Keratinocyte (primary cell): ENCODE results near the gene SIAE. TPM values are rescaled to one million over a fixed set of nuclear protein-coding genes. Genes with fewer than 3 reads are reported as not detected.

ENCODE experiments used
- DNase-seq: peaks from one replicate; pipeline ENCODE4 v3.0.0-alpha.2; 2011; ENCODE audit warnings: low read depth, missing footprints, low spot score
- FAIRE-seq: peaks from 2 replicates; lab custom pipeline; 2011; peaks lifted over from hg19 to GRCh38; lab: Jason Lieb, UNC
- H2AFZ ChIP-seq: 2 replicates; pipeline ENCODE4 v1.6.0; 2012; ENCODE audit warnings: low read length, control low read depth, inconsistent platforms; ENCODE audit not compliant: control insufficient read depth
- H3K27ac ChIP-seq: 2 replicates; pipeline ENCODE4 v1.5.1; 2011; ENCODE audit warnings: low read length; ENCODE audit not compliant: control insufficient read depth, insufficient read depth
- H3K27me3 ChIP-seq: 3 replicates; pipeline ENCODE4 v1.6.0; 2011; ENCODE audit warnings: low read length; ENCODE audit not compliant: control insufficient read depth, insufficient read depth; ENCODE audit errors: extremely low read depth
- H3K36me3 ChIP-seq, 2 experiments: 2 replicates in 1 of 2; 3 replicates in 1 of 2; pipeline ENCODE4 v1.5.1; 2011; ENCODE audit warnings: low read length in 2 of 2, mild to moderate bottlenecking in 1 of 2; ENCODE audit not compliant: control insufficient read depth in 2 of 2, insufficient read depth in 2 of 2; ENCODE audit errors: extremely low read depth in 1 of 2
- H3K4me1 ChIP-seq: 3 replicates; pipeline ENCODE4 v1.5.1; 2011; ENCODE audit warnings: low read length; ENCODE audit not compliant: control insufficient read depth, insufficient read depth; ENCODE audit errors: extremely low read depth
- H3K4me2 ChIP-seq: 3 replicates; pipeline ENCODE4 v1.6.0; 2011; ENCODE audit warnings: low read depth, low read length; ENCODE audit not compliant: control insufficient read depth, insufficient read depth; ENCODE audit errors: extremely low read depth
- H3K4me3 ChIP-seq, 3 experiments: fragments of 200-600 bp in 1 of 3; sonication (generic) in 1 of 3; 2 replicates in 2 of 3; 3 replicates in 1 of 3; pipeline ENCODE4 v1.5.1; 2011 to 2016; ENCODE audit warnings: low read length in 3 of 3, mild to moderate bottlenecking in 3 of 3, control low read depth in 2 of 3, inconsistent platforms in 1 of 3, low read depth in 1 of 3, mixed read lengths in 1 of 3, mixed run types in 1 of 3, moderate library complexity in 1 of 3; ENCODE audit not compliant: control insufficient read depth in 2 of 3, insufficient read depth in 2 of 3; ENCODE audit errors: extremely low read depth in 1 of 3
- H3K79me2 ChIP-seq: 2 replicates; pipeline ENCODE4 v1.6.0; 2012; ENCODE audit warnings: low read length; ENCODE audit not compliant: control insufficient read depth, insufficient read depth
- H3K9ac ChIP-seq: 3 replicates; pipeline ENCODE4 v1.6.0; 2011; ENCODE audit warnings: low read length; ENCODE audit not compliant: control insufficient read depth, insufficient read depth; ENCODE audit errors: extremely low read depth
- H3K9me1 ChIP-seq: 3 replicates; pipeline ENCODE4 v1.6.0; 2011; ENCODE audit warnings: low read length; ENCODE audit not compliant: control insufficient read depth, insufficient read depth; ENCODE audit errors: extremely low read depth
- H3K9me3 ChIP-seq: 2 replicates; pipeline ENCODE4 v1.5.1; 2012; ENCODE audit warnings: low read depth, low read length; ENCODE audit not compliant: control insufficient read depth
- H4K20me1 ChIP-seq: 3 replicates; pipeline ENCODE4 v1.6.0; 2011; ENCODE audit warnings: low read length; ENCODE audit not compliant: control insufficient read depth, insufficient read depth; ENCODE audit errors: extremely low read depth
- EZH2 ChIP-seq: IDR thresholded peaks from one replicate; pipeline ENCODE4 v1.6.1; 2012; ENCODE audit warnings: inconsistent platforms, mild to moderate bottlenecking, low read length, moderate library complexity
- dilution Hi-C: fragments of 300-500 bp; cut with MboI; formaldehyde crosslinking; loops from one replicate; pipeline ENCODE4 v1.7.0; 2020; ENCODE audit warnings: low sequenced_read_pairs; ENCODE audit not compliant: extremely low pct_ligation_motif_present
- polyA plus RNA-seq, 5 experiments: library from polyadenylated mRNA; depleted of rRNA in 3 of 5; stranded (reverse) in 3 of 5; stranded (forward) in 1 of 5; unstranded in 1 of 5; fragments of >200 nt; gene quantifications; 1 replicate in 1 of 5; 2 replicates in 3 of 5; 3 replicates in 1 of 5; pipeline versions ENCODE4 v1.2.1 to v1.2.3, GENCODE V29; 2011 to 2012; ENCODE audit warnings: missing spikeins in 2 of 5, low read depth in 1 of 5, low replicate concordance in 1 of 5
- TF ChIP-seq, protein P1 (sequence below), 3 experiments: IDR thresholded peaks in 1 of 3; conservative IDR thresholded peaks in 1 of 3; optimal IDR thresholded peaks in 1 of 3; 2 replicates in 2 of 3; 3 replicates in 1 of 3; pipeline versions ENCODE3 to v1.5.1; 2011; ENCODE audit warnings: low read length in 3 of 3, mild to moderate bottlenecking in 3 of 3, moderate library complexity in 2 of 3, control low read depth in 1 of 3, inconsistent platforms in 1 of 3; ENCODE audit not compliant: insufficient read depth in 2 of 3; ENCODE audit errors: extremely low read depth in 1 of 3

SIAE gene
- polyA plus RNA-seq, 1 donor (not counting 4 experiments of a cell fraction or from before 2014, with no cell fraction given): 26.6 TPM

DNA sequence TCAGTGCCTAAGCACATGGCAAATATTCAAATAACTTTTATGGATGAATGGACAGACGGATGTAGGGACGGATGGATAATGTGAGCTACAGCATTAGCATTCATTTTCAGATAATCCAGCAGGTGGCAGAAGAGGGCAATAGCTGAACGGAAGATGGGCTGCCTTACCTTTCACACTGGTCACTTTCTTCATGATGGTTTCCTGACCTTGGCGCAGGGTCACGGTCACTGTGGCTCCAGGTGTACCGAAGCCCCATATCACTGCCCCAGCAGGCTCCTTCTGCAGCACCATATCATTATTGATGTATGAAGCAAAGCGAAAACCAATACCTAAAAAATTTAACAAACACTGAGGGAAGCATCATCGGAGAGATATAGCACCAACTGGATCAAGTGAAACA, 4.3 kb downstream of the SIAE start:
- Histone ChIP-seq H3K79me2 (no peaks in the 10 kb centered on the region), H2AFZ (no peak overlapping the region), H4K20me1 (no peaks in the 10 kb centered on the region), H3K4me1 (peaks cover 6% of the 10 kb centered on the region), H3K4me3 (no peak overlapping the region), H3K27me3 (no peaks in the 10 kb centered on the region), H3K9me1 (no peaks in the 10 kb centered on the region), H3K27ac (no peak overlapping the region), H3K4me2 (no peak overlapping the region), H3K36me3 (no peaks in the 10 kb centered on the region), H3K9ac (no peak overlapping the region), H3K9me3 (no peaks in the 10 kb centered on the region)
- peak; percentile 85 for FAIRE-seq
- DNase-seq: no peak
- TF ChIP-seq, protein P1, sequence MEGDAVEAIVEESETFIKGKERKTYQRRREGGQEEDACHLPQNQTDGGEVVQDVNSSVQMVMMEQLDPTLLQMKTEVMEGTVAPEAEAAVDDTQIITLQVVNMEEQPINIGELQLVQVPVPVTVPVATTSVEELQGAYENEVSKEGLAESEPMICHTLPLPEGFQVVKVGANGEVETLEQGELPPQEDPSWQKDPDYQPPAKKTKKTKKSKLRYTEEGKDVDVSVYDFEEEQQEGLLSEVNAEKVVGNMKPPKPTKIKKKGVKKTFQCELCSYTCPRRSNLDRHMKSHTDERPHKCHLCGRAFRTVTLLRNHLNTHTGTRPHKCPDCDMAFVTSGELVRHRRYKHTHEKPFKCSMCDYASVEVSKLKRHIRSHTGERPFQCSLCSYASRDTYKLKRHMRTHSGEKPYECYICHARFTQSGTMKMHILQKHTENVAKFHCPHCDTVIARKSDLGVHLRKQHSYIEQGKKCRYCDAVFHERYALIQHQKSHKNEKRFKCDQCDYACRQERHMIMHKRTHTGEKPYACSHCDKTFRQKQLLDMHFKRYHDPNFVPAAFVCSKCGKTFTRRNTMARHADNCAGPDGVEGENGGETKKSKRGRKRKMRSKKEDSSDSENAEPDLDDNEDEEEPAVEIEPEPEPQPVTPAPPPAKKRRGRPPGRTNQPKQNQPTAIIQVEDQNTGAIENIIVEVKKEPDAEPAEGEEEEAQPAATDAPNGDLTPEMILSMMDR (optimal IDR thresholded peaks at IDR 0.05 in 1 of 3, IDR thresholded peaks at IDR 0.05 in 1 of 3, conservative IDR thresholded peaks at IDR 0.05 in 1 of 3; ENCODE audit: extremely low read depth in 1 of 3, insufficient read depth in 2 of 3, low read length in 3 of 3): peak; percentile 67 to 97 (median 74)
- TF ChIP-seq EZH2: no peak
- dilution Hi-C loops: no loop called here

DNA sequence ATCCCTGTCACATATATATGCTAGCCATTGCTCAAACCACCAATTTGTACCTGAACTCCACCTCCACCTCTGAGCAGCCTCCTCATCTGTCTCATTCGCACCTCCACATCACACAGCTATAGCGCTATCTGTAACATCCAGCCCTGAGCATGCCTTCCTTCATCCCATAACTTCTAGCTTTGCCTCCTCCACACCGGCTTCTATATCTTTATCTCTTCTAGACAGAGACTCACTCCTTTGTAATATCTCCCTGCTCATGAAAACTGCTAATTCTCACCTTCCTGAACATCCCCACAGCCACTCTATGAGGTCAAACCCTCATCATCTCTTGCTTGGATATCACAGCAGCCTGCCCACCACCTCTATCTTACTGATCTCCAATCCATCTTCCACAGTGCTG, 5.9 kb downstream of the SIAE start:
- no peak for FAIRE-seq
- Histone ChIP-seq H2AFZ (no peak overlapping the region), H3K9me3 (no peaks in the 10 kb centered on the region), H3K4me2 (no peak overlapping the region), H3K27ac (no peak overlapping the region), H3K4me1 (peaks cover under 1% of the 10 kb centered on the region), H3K4me3 (no peak overlapping the region), H3K9me1 (no peaks in the 10 kb centered on the region), H3K79me2 (no peaks in the 10 kb centered on the region), H3K9ac (no peak overlapping the region), H3K36me3 (no peaks in the 10 kb centered on the region), H4K20me1 (no peaks in the 10 kb centered on the region), H3K27me3 (no peaks in the 10 kb centered on the region)
- TF ChIP-seq, protein P1 (optimal IDR thresholded peaks at IDR 0.05 in 1 of 3, IDR thresholded peaks at IDR 0.05 in 1 of 3, conservative IDR thresholded peaks at IDR 0.05 in 1 of 3; ENCODE audit: extremely low read depth in 1 of 3, insufficient read depth in 2 of 3, low read length in 3 of 3): no peak
- no peak for TF ChIP-seq EZH2
- DNase-seq: no peak
- dilution Hi-C loops: no loop called here
